DMS 273 treated with DMSO at 0.1 percent for 48 hours (cell line): ENCODE measurements around the gene TALDO1.
"Not testable (repeated sequence)": the region's sequence is repeated elsewhere in the genome, so short reads cannot be mapped to it uniquely, and the experiment has no call there.

Experiments used
- DNase-seq: peaks from one replicate; lab custom pipeline; 2025; lab: John Stamatoyannopoulos, UW

The TALDO1 gene

GRCh38 chr11:737366-737765 is 9.9 kb upstream of the TALDO1 start:
- DNase-seq: no peak

DNA sequence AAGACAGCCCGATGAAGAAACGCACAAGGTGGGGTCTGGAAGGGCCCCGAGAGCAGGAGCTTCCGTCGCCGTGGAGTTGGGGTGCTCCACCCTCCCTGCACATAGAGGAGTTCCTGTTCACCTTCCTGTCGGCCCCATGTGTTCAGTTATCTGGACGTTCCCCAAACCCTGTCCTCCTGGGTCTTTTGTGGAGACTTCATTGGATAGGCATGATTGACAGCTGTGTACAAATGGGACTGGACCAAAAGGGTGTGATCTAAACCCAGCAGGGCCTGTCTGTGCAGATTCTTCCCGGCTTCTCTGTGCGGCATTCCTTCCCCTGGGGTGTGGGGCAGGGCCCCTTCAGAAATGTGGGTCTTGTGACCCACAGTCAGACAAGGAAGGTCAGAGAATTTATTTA is 9.4 kb upstream of the TALDO1 start:
- DNase-seq: not testable (repeated sequence)

DNA sequence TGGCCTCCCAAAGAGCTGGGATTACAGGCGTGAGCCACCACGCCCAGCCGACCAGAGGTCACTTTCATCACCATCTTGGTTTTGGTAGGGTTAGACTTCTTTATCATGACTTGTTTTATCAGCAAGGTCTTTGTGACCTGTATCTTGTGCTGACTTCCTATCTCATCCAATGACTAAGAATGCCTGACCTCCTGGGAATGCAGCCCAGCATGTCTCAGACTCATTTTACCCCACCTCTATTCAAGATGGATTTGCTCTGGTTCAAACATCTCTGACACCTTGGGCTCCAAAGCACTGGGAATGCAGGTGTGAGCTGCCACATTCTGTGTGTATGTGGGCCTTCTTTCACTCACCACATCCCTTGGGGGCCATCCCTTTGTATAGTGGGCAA is 5.1 kb upstream of the TALDO1 start:
- no peak for DNase-seq

- no peak for DNase-seq
Measured at GRCh38 chr11:742571-743201, 4.6 kb upstream of the TALDO1 start.

- no peak for DNase-seq
Measured at GRCh38 chr11:745428-745827, 1.8 kb upstream of the TALDO1 start.

DNA sequence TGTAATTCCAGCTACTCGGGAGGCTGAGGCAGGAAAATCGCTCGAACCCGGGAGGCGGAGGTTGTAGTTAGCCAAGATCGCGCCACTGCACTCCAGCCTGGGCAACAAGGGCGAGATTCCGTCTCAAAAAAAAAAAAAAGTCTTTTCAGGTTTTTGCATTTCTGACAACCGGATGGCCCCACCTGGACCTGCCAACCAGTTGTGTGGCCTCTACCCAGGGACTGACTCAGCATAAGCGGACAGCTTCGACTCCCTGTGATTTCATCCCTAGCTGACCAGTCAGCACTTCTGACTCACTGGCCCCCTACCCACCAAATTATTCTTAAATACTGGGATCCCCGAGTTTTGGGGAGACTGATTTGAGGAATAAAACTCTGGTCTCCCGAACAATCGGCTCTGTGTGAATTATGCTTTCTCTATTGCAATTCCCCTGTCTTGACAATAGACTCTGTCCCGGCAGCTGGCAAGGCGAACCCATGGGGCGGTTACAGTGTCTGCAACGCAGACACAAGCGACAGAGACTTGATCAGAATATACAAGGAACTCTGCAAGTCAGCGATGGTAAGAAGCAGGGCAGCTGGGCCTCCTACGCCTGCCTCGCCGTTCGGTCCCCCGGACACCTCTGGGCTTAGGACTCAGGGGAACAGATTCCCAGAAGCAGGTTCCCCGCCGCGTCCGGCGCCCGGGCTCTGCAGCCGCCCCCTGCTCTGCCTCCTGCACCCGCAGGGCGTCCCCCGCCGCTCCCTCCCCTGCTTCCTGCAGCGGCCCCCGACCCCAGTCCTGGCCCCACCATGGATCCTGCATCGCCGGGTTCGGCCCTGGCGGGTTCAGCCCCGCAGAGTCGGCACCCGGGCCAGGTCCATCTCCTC is 741 bp upstream of the TALDO1 start:
- no peak for DNase-seq

- no peak for DNase-seq
Measured at GRCh38 chr11:748007-748359, 719 bp downstream of the TALDO1 start.

- DNase-seq: no peak
Measured at GRCh38 chr11:749731-750130, 2.5 kb downstream of the TALDO1 start.

GRCh38 chr11:760236-760635 is 13.0 kb downstream of the TALDO1 start:
- no peak for DNase-seq

GRCh38 chr11:761526-762108 is 14.4 kb downstream of the TALDO1 start:
- DNase-seq: no peak

DNA sequence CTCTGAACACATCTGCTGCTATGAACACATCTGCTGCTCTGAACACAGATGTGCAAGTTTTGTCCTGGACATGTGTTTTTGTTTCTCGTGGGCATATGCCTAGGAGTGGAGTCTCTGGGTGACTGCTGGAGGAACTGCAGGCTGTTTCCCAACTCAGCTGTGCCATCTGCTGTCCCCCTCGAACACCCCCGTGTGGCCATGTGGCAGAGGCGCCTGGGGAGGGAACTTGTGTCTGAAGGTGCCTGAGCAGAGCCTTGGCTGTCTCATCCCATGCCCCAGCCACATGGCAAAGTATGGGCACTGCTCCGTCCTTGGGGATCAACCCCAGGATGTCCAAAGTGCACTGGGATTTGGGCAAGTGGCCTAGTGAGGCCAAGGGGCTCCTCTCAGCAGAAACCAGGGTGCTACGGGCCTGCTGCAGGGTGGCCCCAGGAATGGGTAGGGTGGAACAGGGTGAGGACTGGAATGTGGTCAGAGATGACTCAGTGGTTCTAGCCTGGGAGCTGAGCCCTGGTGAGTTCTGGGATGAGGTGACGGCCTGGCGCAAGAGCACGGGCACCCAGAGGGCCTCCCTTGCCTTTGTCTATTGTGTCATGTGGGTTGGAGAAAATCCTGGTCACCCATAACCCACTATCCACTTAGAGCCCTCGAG is 15.3 kb downstream of the TALDO1 start:
- peak; percentile 72 for DNase-seq

GRCh38 chr11:763073-763463 is 15.8 kb downstream of the TALDO1 start:
- no peak for DNase-seq

DNA sequence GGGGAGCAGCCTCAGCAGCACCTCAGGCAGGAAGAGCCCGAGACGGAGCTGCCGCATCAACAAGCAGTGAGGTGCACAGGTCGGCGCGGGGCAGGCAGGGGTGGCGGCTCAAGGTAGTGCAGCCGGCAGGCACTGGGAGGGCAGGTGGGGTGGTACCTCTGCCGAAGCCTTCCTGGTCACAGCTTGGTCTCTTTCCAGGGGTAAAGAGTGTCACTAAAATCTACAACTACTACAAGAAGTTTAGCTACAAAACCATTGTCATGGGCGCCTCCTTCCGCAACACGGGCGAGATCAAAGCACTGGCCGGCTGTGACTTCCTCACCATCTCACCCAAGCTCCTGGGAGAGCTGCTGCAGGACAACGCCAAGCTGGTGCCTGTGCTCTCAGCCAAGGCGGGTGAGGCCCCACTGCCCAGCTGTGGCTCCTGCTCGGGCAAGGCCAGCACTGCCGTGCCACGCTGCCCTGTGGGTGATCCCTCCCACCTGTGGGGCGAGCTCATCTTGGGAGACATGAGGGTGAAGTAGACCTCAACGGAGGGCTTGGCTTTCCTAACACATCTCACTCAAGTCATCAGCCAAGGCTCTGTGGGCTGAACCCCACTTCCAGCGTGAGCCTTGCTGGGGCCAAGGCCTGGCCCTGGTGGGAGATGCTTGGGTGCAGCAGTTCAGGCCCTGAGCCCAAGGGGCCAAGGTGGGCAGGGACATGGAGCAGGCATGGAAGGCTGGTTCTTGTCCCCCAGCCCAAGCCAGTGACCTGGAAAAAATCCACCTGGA is 16.5 kb downstream of the TALDO1 start:
- DNase-seq: no peak

GRCh38 chr11:764322-765024 is 17.2 kb downstream of the TALDO1 start:
- DNase-seq: no peak

- no peak for DNase-seq
Measured at GRCh38 chr11:765025-765801, 17.9 kb downstream of the TALDO1 start.

- no peak for DNase-seq
Measured at GRCh38 chr11:765802-766091, 18.5 kb downstream of the TALDO1 start.

GRCh38 chr11:766106-766935 is 19.1 kb downstream of the TALDO1 start:
- DNase-seq: no peak

DNA sequence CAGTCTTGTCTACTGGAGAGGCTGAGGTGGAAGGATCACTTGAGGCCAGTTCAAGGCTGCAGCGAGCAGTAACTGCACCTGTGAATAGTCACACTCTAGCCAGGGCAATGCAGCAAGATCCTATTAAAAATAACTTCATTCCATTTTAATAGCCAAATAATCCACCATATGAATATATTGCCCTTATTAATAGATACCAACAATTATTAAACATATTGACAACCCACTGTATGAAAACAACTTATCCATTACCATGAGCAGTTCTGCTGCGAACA is 19.6 kb downstream of the TALDO1 start:
- no peak for DNase-seq

DNA sequence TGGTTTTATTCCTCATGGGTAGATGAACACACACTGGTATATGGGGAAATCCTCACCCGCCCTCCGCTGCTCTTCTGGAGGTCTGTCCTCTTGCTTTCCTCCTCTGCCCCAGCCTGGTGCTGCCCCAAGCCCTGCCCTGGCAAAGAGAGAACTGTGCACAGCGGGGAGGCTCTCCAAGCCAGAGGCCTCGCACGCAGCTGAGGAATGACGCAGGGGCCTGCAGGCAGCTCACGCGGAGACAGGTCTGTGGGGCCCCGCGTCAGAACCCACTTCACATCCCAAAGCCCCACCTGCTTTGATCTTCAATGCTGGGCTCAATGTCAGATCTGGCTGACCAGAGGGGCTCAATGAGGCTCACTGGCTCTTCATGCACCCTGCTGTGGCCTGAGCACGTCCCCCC is 20.0 kb downstream of the TALDO1 start:
- no peak for DNase-seq
